ENCODE measurements around the gene TWIST1.

TWIST1 gene

GRCh38 chr7:19094598-19095352 lies 22.7 kb downstream of the TWIST1 start:
- no peak for DNase-seq (ENCODE audit: low read depth)

GRCh38 chr7:19094138-19094537 lies 23.3 kb downstream of the TWIST1 start:
- DNase-seq (ENCODE audit: low read depth), result no peak

GRCh38 chr7:19091550-19092200 lies 25.8 kb downstream of the TWIST1 start:
- no peak for DNase-seq (ENCODE audit: low read depth)

- DNase-seq (ENCODE audit: low read depth), result no peak
Observed at GRCh38 chr7:19090526-19090925, 26.9 kb downstream of the TWIST1 start.

- DNase-seq (ENCODE audit: low read depth), result no peak
Observed at GRCh38 chr7:19089797-19090196, 27.6 kb downstream of the TWIST1 start.

GRCh38 chr7:19089378-19089777 lies 28.1 kb downstream of the TWIST1 start:
- no peak for DNase-seq (ENCODE audit: low read depth)

GRCh38 chr7:19080093-19080492 lies 37.3 kb downstream of the TWIST1 start:
- no peak for DNase-seq (ENCODE audit: low read depth)

- no peak for DNase-seq (ENCODE audit: low read depth)
Observed at GRCh38 chr7:19079066-19079465, 38.4 kb downstream of the TWIST1 start.

GRCh38 chr7:19069842-19070241 lies 47.6 kb downstream of the TWIST1 start:
- no peak for DNase-seq (ENCODE audit: low read depth)

GRCh38 chr7:19066170-19066569 lies 51.3 kb downstream of the TWIST1 start:
- no peak for DNase-seq (ENCODE audit: low read depth)
